Measurements from ENCODE around the gene GRAMD2B.

GRCh38 chr5:126454535-126454934, 31.3 kb downstream of the GRAMD2B start:
- TF ChIP-seq REST (IDR thresholded peaks at IDR 0.05; ENCODE audit: low read depth) = no peak
- no peak for TF ChIP-seq CREB1 (IDR thresholded peaks at IDR 0.05; ENCODE audit: low read depth)
- no peak for TF ChIP-seq MAX (IDR thresholded peaks at IDR 0.05)

Measured in Ishikawa (cell line).